Dedifferentiated amniotic fluid mesenchymal stem cell (primary cell): ENCODE data around the gene ANKRD36C.
"Not testable (repeated sequence)": the region's sequence is repeated elsewhere in the genome, so short reads cannot be mapped to it uniquely, and the experiment has no call there.

Source experiments
- DNase-seq: peaks from one replicate; pipeline ENCODE4 v3.0.0-alpha.2; 2016; ENCODE audit errors: extremely low spot score

Gene ANKRD36C

GRCh38 chr2:96006248-96006647, 14.6 kb upstream of the ANKRD36C start:
- DNase-seq = peak; percentile 5

- peak; percentile 19 for DNase-seq
Measured at GRCh38 chr2:95992520-95993272, 1.1 kb upstream of the ANKRD36C start.

- DNase-seq = not testable (repeated sequence)
Measured at GRCh38 chr2:95992102-95992501, 478 bp upstream of the ANKRD36C start.

- not testable (repeated sequence) for DNase-seq
Measured at GRCh38 chr2:95990884-95991283, 740 bp downstream of the ANKRD36C start.

- not testable (repeated sequence) for DNase-seq
Measured at GRCh38 chr2:95951662-95952061, 40.0 kb downstream of the ANKRD36C start.

- DNase-seq = not testable (repeated sequence)
Measured at GRCh38 chr2:95948039-95948438, 43.6 kb downstream of the ANKRD36C start.

GRCh38 chr2:95939947-95940346, 51.7 kb downstream of the ANKRD36C start:
- not testable (repeated sequence) for DNase-seq

- not testable (repeated sequence) for DNase-seq
Measured at GRCh38 chr2:95930740-95931139, 60.9 kb downstream of the ANKRD36C start.

- not testable (repeated sequence) for DNase-seq
Measured at GRCh38 chr2:95917007-95917406, 74.6 kb downstream of the ANKRD36C start.

- DNase-seq = not testable (repeated sequence)
Measured at GRCh38 chr2:95915131-95915530, 76.5 kb downstream of the ANKRD36C start.

- peak; percentile 26 for DNase-seq
Measured at GRCh38 chr2:95911431-95911830, 80.2 kb downstream of the ANKRD36C start.

GRCh38 chr2:95894443-95894842, 97.2 kb downstream of the ANKRD36C start:
- not testable (repeated sequence) for DNase-seq

- not testable (repeated sequence) for DNase-seq
Measured at GRCh38 chr2:95867929-95868328, 123.7 kb downstream of the ANKRD36C start.

- not testable (repeated sequence) for DNase-seq
Measured at GRCh38 chr2:95867047-95867677, 124.5 kb downstream of the ANKRD36C start.

GRCh38 chr2:95862121-95862520, 129.5 kb downstream of the ANKRD36C start:
- DNase-seq = not testable (repeated sequence)

GRCh38 chr2:95836151-95836550, 155.5 kb downstream of the ANKRD36C start:
- no peak for DNase-seq

GRCh38 chr2:95834077-95835013, 157.3 kb downstream of the ANKRD36C start:
- DNase-seq = not testable (repeated sequence)

GRCh38 chr2:95824218-95824617, 167.4 kb downstream of the ANKRD36C start:
- not testable (repeated sequence) for DNase-seq

GRCh38 chr2:95817521-95817920, 174.1 kb downstream of the ANKRD36C start:
- not testable (repeated sequence) for DNase-seq

- not testable (repeated sequence) for DNase-seq
Measured at GRCh38 chr2:95813311-95813710, 178.3 kb downstream of the ANKRD36C start.

GRCh38 chr2:95799892-95800291, 191.7 kb downstream of the ANKRD36C start:
- DNase-seq = no peak
